Left cardiac atrium (tissue), 4 donors: ENCODE results near the gene S1PR4. TPM values are rescaled to one million over a fixed set of nuclear protein-coding genes. Genes with fewer than 3 reads are reported as not detected.

Experiments
- ATAC-seq, 2 donors: fragments of 200-7000 bp; cut with Tn5 transposase; one replicate each; pipeline ENCODE4 v1.9.1; 2020; ENCODE audit warnings: mild to moderate bottlenecking in 2 of 2, moderate library complexity in 2 of 2
- DNase-seq: peaks from one replicate; pipeline ENCODE4 v3.0.0-alpha.2; 2020
- intact Hi-C, 2 donors: fragments of 100-400 bp; cut with DNase I; formaldehyde crosslinking; loops; one replicate each; pipeline versions ENCODE4 v1.14.1 to v1.15.1; 2022 to 2023
- long read RNA-seq: library from polyadenylated mRNA; unstranded; transcript quantifications from one replicate; pipeline ENCODE4 v2.0.0, GENCODE V29; 2021
- total RNA-seq, 2 donors: library from RNA; stranded (reverse); fragmentation: NEBNext Ultra II Directional; extraction: Animal tissue kit (Norgen Biotek cat#: 25700); gene quantifications; one replicate each; pipeline ENCODE4 v1.2.1, GENCODE V29; 2021
- donor health status: DM: no; HTN: yes; CAD: no.
- donor health status: DM: no; HTN: yes; CAD: no; lungs with severe emphysema.
- donor health status: DM: yes; HTN: yes; CAD: no.
- donor health status: Dilated cardiomyopathy.

Gene S1PR4, protein sequence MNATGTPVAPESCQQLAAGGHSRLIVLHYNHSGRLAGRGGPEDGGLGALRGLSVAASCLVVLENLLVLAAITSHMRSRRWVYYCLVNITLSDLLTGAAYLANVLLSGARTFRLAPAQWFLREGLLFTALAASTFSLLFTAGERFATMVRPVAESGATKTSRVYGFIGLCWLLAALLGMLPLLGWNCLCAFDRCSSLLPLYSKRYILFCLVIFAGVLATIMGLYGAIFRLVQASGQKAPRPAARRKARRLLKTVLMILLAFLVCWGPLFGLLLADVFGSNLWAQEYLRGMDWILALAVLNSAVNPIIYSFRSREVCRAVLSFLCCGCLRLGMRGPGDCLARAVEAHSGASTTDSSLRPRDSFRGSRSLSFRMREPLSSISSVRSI
- total RNA-seq, result 1 to 10 TPM; 1.5 to 1.6 TPM
- long read RNA-seq, result 0 reads

DNA sequence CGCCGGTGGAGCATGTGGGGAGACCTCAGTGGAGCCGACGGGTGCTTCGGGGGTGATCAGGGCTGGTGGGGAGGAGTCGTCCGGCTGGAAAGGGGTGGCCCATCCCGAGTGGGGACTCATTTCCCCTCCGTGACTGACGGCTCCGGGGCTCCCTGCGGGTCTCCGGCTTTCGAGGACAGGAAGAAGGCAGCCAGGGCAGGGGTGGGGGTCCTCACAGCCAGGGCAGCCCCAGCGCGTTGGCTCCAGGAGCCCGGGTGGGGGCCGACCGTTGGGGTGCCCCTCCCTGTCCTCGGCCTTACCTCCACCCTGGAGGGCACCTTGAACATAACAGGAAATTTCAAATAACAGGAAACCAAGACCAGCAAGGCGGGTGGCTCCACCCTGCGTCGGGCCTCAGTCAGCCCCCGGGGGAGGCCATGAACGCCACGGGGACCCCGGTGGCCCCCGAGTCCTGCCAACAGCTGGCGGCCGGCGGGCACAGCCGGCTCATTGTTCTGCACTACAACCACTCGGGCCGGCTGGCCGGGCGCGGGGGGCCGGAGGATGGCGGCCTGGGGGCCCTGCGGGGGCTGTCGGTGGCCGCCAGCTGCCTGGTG lies at the start of gene S1PR4:
S1PR4 (plus strand) TSS at position 393 of the 596 bp plus-strand sequence; CDS start at position 417, 24 bp downstream.
- no peak for DNase-seq
- ATAC-seq, result peak; percentile 51 to 72
- intact Hi-C loops, result no loop called here

DNA sequence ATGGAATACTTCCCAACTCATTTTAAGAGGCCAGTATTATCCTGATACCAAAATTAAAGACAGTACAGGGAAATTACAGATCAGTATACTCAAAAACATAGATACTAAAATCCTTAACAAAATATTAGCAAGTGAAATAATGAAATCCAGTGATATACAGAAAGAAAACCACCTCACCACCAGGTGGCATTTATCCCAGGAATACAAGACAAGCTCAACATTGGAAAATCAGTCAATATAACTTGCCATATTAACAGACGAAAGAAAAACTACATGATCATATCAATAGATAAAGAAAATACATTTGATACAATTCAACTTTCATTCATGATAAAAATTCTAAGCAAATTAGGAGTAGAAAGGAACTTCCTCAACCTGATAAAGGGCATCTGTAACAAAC lies 49.5 kb upstream of the S1PR4 start:
- no peak for ATAC-seq
- DNase-seq, result no peak
- intact Hi-C loops, result loop anchor here in 1 of 2 donors (5.0 kb wide), 1 partner anchor 52 kb away; no protein-coding TSS in a partner anchor

DNA sequence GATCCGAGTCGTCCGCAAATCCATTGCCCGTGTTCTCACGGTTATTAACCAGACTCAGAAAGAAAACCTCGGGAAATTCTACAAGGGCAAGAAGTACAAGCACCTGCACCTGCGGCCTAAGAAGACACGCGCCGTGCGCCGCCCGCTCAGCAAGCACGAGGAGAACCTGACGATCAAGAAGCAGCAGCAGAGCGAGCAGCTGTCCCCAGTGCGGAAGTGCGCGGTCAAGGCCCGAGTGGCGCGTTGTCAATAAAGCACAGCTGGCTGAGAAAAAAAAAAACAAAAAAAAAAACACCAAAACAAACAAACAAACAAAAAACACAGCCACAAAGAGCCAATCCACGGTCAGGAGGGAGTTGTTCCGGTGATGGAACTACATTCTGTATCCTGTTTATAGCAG lies 47.4 kb upstream of the S1PR4 start:
- ATAC-seq (no peak), DNase-seq (no peak)
- intact Hi-C loops, result no loop called here

DNA sequence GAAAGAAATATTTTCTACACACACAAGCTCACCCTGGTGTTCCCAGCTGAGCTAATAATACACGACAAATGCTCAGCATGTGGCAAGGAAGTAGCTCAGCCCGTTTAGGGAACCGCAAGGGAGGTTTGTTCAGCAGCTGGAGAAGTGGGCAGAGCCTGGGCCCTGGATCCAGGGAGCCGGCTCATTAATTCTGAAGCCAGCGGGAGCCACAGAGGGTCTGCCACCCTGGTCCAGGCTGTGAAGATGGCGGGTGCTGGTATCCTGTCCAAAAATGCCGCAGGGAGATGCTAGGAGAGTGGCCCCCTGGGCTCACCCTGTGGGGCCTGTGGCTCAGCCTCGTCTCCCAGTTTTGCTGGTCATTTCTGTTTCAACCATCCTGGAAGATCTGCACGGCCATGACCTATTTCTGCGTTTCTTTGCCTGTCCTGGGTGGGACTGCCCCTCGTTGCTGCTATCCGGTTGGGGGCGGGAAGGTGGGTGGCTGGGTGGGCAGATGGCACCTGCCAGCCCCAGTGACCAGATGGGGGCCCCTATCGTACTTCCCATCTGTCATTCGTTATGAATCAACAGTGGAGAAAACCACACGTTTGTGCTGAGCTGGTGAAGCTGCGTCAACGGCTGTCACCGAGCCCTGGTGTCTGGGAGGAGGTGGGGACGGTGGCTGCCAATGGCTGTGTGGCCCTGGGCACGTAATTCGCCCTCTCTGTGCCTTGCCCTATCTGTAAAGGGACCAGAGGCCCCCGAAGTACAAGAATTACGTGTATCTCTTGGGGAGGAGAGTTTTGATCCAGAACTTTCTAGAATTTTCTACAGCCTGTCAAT lies 45.4 kb upstream of the S1PR4 start:
- DNase-seq (no peak), ATAC-seq (peak; percentile 67 to 77)
- intact Hi-C loops, result no loop called here

DNA sequence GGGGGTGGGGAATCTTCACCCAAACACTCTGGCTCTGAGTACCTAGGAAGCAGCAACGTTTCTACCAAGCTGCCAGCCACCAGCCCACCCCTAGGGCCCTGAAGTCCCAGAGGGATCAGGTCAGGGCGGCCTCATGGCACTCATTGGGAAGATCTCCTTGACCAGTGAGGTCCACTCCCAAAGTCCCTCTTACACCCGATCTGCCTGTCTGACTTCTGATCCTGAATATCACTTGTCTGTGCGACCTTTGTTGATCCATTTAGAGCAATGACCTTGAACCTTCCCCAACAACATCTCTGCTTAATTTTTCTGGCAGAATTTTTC lies 44.8 kb upstream of the S1PR4 start:
- no peak for DNase-seq
- intact Hi-C loops, result no loop called here
- no peak for ATAC-seq

DNA sequence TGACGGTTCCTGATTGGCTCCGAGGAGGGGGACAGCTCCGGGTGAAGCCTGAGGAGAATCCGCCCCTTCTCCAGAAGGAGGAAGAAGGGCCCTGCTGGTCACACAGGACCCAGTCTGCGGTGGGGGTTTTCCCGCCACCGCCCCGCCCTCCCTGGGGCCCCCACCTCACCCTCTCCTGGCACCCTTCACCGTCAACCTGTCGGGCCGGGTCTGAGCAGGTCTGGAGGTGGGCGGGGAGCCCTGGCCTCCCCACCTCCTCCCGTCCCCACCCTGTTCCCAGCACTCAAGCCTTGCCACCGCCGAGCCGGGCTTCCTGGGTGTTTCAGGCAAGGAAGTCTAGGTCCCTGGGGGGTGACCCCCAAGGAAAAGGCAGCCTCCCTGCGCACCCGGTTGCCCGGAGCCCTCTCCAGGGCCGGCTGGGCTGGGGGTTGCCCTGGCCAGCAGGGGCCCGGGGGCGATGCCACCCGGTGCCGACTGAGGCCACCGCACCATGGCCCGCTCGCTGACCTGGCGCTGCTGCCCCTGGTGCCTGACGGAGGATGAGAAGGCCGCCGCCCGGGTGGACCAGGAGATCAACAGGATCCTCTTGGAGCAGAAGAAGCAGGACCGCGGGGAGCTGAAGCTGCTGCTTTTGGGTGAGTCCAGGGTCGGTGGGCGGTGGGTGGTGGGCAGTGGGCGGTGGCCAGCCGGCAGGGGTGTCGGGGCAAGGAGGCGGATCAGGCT lies 42.4 kb upstream of the S1PR4 start, which contains the start of gene GNA15:
GNA15 (plus strand) TSS at position 73 of the 723 bp plus-strand sequence; CDS start at position 491, 418 bp downstream.
- no peak for DNase-seq
- intact Hi-C loops, result no loop called here
- ATAC-seq, result peak in 1 of 2 donors; percentile 44

DNA sequence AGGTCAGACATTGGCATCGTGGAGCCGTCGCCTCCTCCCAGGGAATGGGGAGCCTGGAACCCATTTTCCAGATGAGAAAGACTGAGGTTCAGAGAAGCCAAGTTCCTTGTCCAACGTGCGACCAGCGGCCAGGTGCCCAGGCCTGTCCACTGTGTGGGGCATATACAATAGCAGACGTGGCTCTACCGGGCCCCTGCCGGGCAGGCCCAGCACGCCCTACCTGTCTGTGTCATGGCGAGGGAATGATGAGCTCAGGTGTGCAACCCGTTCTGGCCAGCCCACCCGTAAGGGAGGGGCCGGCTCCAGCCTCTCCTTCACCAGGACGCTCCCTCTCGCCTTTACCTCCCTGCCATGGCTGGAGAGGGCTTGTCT lies 41.9 kb upstream of the S1PR4 start:
- no peak for DNase-seq
- intact Hi-C loops, result no loop called here
- no peak for ATAC-seq

DNA sequence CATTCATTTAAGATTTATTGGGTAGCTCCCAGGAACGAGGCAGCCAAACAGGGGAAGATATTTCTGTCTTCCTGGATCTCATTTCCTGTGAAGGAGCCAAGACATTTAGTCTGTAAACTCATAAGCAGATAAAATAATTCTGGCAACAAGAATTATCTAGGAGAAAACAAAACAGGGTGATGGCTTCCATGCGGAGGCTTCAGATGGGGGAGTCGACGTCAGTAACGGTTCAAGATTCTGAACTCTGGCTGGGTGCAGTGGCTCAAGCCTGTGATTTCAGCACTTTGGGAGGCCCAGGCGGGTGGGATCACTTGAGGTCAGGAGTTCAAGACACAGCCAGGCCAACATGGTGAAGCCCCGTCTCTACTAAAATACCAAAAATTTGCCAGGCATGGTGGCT lies 41.5 kb upstream of the S1PR4 start:
- peak; percentile 5 to 27 for ATAC-seq
- DNase-seq, result peak; percentile 47
- intact Hi-C loops, result no loop called here

DNA sequence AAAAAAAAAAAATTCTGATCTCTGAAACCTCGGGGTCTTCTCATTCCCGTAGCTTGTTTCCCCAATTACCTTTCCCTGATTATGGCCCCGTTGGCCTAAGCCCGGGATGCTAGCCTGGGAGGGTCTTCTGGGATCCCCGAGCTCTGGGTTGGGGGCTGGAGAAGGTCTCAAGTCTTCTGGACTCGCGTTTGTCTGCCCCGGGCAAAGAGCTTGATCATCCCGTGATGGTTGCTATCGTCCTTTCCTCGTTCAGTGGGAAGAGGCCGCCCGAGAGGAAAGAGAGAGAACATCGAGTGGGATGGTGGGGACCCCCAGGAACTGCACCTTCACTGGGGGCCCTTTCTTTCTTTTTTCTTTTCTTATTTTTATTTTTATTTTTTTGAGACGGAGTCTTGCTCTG lies 40.3 kb upstream of the S1PR4 start:
- DNase-seq, result no peak
- no peak for ATAC-seq
- intact Hi-C loops, result no loop called here

DNA sequence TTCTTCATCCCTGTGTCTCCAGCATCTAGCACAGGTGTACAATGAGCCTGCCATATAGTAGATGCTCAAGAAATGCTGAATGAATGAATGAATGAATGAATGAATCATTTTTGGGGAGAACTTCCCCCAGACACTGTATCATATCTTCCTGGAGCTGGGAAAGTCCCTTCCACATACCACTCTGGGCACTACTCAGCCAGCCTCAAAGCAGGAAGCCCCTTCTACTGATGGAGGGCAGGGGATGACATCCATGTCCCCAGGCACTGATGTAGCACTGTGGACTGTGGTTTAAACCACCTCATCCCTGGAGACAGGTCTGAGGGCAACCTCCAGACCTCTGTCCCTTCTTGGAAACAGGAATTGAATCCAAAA lies 37.9 kb upstream of the S1PR4 start:
- intact Hi-C loops, result no loop called here
- no peak for ATAC-seq
- DNase-seq, result no peak

DNA sequence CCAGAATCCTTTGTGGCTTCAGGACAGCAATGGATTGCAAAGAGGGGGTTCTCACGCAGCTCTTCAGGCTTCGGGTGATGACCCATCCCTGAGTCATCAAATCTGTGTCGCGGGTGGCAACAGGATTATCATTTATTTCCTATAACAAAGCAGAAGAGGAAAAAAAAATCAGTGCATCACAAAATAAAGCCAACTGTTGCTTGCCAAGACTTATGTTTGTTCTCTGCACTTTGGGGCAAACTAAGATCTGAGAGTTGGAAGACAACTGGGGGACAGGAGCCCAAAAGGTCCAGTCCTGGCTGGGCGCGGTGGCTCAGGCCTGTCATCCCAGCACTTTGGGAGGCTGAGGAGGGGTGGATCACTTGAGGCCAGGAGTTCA lies 36.3 kb upstream of the S1PR4 start:
- ATAC-seq, result peak; percentile 24 to 63
- intact Hi-C loops, result no loop called here
- DNase-seq, result no peak

DNA sequence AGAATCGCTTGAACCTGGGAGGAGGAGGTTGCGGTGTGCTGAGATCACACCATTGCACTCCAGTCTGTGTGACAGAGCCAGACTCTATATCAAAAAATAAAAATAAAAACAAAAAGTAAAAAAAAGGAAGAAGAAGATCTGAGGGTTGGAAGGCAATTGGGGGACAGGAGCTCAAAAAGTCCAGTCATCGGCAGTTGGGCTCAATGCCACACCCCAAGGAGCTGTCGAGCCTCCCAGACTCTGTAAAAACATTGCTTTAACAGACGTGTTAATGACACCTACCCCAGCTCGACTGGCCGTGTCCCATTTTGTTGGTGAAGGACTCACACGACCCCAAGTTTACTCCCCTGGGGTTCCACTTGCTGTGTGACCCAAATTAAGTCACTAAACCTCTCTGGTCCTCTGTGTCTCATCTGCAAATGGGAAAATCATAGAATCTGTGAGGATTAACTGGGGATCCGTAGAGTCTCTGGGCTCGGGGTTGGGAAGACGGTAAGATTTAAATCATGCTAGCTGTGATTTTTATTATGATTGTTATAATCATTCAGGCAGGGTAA lies 35.7 kb upstream of the S1PR4 start:
- ATAC-seq (no peak), DNase-seq (no peak)
- intact Hi-C loops, result no loop called here

DNA sequence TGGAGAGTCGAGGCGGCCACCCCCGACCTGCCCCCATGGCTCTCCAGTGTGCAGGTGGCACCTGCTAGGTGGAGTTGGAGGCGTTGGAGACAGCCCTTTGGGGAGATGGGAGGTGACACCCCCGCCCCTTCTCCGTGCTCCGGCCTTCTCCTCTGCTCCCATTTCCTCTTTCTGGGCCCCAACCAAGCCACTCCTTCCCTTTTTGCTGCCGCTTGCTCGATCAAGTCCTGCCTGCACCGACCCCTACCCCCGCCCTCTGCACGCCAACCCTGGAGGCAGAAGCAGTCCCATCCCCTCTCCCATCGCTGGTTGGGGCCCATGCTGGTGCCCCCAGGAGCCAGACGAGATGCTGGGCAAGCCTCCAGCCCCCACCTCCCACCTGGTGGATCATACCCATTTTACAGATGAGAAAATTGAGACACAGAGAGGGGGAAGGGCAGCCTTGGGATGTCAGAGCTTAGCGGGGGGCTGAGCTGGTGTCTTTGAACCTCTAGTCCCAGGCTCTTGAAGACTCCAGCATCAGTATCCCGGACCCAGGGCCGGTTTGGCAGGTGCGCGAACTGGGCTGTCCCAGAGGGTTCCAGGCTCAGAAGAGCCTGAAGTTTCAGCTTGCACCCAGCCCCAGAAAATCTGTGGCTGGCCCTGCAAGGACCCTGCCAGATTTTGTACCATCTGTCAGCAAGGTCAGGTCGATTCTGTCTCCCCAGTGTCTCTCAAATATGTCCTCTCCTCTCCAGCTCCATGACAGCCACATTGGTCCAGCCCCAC lies 32.5 kb upstream of the S1PR4 start:
- intact Hi-C loops, result no loop called here
- DNase-seq, result no peak
- ATAC-seq, result peak in 1 of 2 donors; percentile 35

DNA sequence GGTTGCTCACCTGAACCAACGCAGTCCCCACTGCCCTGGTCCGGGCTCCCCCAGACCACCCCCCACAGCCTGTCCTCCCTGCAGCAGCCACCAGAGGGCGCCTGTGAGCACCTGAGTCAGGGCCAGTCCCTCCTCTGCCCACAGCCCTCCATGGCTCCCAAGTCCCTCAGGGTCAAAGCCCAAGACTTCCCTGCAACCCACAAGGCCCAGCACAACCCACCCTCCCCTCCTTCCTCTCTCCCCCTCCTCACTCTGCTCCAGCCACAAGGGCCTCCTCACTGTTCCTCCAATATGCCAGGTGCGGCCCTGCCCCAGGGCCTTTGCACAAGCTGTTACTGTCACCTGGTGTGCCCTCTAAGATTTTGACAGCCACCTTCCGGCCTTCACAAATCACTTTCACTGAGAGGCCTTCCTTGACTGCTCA lies 31.9 kb upstream of the S1PR4 start:
- no peak for DNase-seq
- peak in 1 of 2 donors; percentile 21 for ATAC-seq
- intact Hi-C loops, result no loop called here

DNA sequence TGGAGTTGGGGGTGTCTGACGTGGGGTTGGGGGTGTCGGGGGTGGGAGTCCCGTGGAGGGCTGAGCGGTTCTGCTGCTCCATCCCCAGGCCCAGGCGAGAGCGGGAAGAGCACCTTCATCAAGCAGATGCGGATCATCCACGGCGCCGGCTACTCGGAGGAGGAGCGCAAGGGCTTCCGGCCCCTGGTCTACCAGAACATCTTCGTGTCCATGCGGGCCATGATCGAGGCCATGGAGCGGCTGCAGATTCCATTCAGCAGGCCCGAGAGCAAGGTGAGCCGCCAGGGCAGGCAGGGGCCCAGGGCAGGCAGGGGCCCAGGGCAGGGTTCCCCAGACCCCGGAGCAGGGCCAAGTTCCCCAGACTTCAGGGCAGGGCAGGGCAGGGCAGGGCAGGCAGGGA lies 30.1 kb upstream of the S1PR4 start:
- ATAC-seq, result no peak
- intact Hi-C loops, result no loop called here
- DNase-seq, result no peak

DNA sequence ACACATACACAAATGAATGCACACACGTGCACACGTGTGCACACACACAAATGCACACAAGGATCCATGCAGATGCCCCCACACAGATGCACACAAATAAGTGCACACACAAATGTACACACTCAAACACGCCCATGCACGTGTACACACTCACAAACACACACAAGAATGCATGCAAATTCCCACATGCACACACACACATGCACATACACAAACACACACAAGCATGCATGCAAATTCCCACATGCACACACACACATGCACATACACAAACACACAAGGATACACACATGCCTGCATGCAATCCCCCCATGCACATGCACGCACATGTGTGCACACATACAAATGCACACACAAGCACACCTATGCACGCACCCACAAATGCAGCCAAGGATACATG lies 29.5 kb upstream of the S1PR4 start:
- DNase-seq (no peak), ATAC-seq (no peak)
- intact Hi-C loops, result no loop called here

DNA sequence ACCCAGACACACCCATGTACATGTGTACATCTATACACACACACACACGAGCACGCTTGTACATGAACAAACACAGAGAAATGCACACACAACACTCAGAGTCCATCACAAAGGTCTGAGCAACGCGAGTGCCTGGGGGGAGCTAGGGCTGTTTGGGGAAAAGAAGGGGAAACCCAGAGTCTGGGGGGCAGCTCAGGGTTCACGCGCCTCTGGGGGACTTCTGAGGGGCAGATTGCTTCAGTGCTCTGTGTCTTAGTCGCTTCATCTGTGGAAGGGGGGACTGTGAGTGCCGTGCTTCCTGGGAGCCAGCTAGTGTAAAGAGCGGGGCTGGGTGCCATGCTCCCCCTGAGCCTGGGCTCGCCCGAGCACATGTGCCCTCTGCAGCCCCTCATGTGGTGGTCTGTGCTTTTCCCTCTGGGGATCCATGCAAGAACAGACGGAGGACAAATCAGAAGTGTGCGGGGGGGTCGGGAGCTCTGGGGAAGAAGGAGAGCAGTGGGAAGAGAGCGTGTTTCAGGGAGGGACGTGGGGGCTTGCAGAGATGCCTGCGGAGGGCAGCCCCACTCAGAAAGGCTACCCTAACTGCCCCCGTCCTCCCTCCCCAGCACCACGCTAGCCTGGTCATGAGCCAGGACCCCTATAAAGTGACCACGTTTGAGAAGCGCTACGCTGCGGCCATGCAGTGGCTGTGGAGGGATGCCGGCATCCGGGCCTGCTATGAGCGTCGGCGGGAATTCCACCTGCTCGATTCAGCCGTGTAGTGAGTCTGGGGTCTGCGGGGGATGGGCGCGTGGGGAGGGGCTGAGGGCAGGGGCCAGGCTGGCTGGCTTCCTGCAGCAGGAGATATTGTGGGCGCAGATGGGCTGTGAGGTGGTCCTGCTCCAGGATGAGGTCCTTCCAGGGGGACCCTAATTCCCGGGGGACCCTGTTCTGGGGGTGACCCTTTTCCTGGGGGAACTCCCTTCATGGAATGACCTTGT lies 28.8 kb upstream of the S1PR4 start:
- DNase-seq (no peak), ATAC-seq (no peak)
- intact Hi-C loops, result no loop called here
